ENCODE data around the gene SLC19A1. TPM values are rescaled to one million over a fixed set of nuclear protein-coding genes. Genes with fewer than 3 reads are reported as not detected.

The SLC19A1 gene
- total RNA-seq, 3 donors from 2014 or later = 5.6 to 6.7 (median 6.6) TPM

DNA sequence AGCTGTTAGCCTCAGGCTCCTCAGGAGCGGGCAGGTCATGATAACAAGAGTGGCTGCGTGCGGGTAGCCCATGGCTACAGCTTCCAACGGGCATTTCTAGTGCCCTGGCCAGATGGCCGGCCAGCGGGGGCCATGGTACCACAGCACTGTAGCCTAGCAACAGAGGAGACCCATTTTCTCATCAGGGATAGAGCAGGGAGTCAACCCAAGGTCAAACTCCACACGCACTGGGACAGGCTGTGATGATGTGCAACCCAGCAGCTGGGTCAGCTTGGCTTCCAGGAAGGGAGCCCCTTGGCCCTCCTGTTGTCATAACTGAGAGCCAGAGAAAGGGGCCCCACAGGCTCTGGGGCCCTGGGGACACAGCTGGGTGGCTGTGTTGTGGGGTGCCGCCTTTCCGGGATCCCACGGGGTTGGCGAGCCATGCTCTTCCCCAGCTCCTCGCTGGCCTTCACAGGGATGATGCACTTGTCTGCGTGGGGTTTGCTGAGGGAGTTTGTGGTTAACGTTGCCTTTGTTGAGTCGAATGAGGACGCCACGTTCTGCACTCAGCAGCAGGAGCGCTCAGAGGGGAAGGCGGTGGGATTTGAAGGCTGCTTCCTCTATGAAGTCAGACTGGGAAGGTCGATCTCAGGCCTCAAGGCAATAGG, 91.0 kb downstream of the SLC19A1 start:
- no peaks in the 10 kb centered on the region for H3K36me3 ChIP-seq
- TF ChIP-seq POLR2A (IDR thresholded peaks at IDR 0.05) = no peak
- TF ChIP-seq POLR2AphosphoS5 (IDR thresholded peaks at IDR 0.05) = no peak
- TF ChIP-seq, protein P1, sequence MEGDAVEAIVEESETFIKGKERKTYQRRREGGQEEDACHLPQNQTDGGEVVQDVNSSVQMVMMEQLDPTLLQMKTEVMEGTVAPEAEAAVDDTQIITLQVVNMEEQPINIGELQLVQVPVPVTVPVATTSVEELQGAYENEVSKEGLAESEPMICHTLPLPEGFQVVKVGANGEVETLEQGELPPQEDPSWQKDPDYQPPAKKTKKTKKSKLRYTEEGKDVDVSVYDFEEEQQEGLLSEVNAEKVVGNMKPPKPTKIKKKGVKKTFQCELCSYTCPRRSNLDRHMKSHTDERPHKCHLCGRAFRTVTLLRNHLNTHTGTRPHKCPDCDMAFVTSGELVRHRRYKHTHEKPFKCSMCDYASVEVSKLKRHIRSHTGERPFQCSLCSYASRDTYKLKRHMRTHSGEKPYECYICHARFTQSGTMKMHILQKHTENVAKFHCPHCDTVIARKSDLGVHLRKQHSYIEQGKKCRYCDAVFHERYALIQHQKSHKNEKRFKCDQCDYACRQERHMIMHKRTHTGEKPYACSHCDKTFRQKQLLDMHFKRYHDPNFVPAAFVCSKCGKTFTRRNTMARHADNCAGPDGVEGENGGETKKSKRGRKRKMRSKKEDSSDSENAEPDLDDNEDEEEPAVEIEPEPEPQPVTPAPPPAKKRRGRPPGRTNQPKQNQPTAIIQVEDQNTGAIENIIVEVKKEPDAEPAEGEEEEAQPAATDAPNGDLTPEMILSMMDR (IDR thresholded peaks at IDR 0.05) = no peak
- no peak overlapping the region for H3K4me3 ChIP-seq
- no peak for DNase-seq (ENCODE audit: low spot score in 2 of 2)
- H3K4me1 ChIP-seq = peaks cover 6 to 11% of the 10 kb centered on the region in 2 donors
- no peaks in the 10 kb centered on the region for H3K27me3 ChIP-seq
- H3K27ac ChIP-seq = peak overlapping the region in 1 of 2 donors; percentile 43
- intact Hi-C loops (cut with DNase I; ENCODE audit: low total_unique reads) = no loop called here
- H3K9me3 ChIP-seq = peaks cover 0 to 3% of the 10 kb centered on the region in 2 donors

DNA sequence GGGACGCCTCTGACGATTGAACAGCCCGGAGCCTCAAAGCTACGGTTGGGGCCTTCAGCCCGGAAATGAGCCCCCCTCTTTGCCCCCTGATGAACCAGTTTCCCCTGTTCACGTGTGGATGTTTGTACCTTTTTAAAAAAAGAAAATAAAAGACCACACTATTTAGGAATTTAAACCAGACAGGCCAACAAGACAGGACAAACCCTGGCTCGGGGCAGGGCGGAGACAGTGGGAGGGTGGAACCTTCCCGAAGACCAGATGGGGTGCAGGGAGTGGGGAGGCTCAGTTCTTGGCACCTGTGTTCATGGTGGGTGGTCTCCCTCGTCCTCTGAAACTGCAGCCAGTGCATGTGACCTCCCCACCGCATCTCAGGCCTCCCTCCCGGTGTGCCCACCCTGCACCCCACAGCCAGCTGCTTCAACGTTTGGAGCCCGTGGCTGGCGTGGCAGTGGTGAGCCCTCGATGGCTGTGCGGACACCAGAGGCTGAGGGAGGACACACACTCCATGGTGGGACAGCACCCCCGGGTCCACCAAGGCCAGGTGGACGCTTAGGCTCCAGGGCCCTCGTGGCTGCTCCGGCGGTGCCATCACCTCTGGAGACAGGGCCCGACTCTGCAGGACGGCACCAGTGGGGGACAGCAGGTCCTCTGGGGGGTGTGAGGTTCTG, 91.7 kb downstream of the SLC19A1 start:
- Histone ChIP-seq H3K27me3 (no peaks in the 10 kb centered on the region), H3K36me3 (no peaks in the 10 kb centered on the region), H3K4me1 (peaks cover 6 to 11% of the 10 kb centered on the region in 2 donors), H3K9me3 (peaks cover 0 to 3% of the 10 kb centered on the region in 2 donors), H3K4me3 (no peak overlapping the region), H3K27ac (peak overlapping the region; percentile 43 to 49)
- no peak for TF ChIP-seq POLR2AphosphoS5 (IDR thresholded peaks at IDR 0.05)
- TF ChIP-seq, protein P1 (IDR thresholded peaks at IDR 0.05) = no peak
- TF ChIP-seq POLR2A (IDR thresholded peaks at IDR 0.05) = no peak
- no peak for DNase-seq (ENCODE audit: low spot score in 2 of 2)
- intact Hi-C loops (cut with DNase I; ENCODE audit: low total_unique reads) = no loop called here

DNA sequence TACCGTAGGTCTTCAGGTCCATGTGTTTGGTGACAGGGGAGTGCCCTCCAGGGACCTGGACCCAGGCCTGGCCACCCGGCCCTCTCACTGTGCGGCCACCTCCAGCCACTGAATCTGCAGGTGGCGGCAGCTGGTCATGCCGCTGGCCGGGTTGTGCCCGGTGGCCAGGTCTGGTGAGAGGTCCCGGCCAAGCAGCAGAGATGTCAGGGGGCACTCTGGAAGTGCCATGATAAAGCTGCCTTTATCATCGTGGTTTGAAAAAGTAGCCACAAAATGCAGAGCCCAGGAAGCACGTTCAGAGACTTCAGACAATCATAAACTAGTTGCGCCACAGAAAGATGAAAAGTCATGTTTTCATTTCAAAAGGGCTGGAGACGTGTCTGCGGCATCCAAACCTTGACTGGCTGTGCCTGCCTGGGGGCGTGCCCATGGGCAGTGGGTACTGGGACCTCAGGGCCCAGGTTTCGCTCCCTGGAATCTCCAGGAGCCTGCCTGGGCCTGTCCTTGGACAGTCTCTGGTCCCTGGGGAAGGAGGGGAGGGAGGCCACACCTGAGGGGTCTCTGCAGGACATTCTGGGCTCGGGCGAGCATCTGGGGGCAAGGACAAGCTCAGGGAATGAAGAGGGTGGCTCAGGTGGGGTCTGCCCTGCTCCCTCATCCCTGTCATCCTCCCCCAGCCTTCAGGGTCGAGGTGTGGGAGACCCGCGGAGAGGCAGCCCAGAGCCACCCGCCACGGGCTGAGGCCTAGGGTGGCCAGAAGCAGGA, 92.4 kb downstream of the SLC19A1 start:
- H3K27ac ChIP-seq = peak overlapping the region; percentile 43 to 49
- no peak overlapping the region for H3K4me3 ChIP-seq
- H3K36me3 ChIP-seq = no peaks in the 10 kb centered on the region
- peaks cover 0 to 3% of the 10 kb centered on the region in 2 donors for H3K9me3 ChIP-seq
- no peak for TF ChIP-seq POLR2A (IDR thresholded peaks at IDR 0.05)
- TF ChIP-seq POLR2AphosphoS5 (IDR thresholded peaks at IDR 0.05) = no peak
- TF ChIP-seq, protein P1 (IDR thresholded peaks at IDR 0.05) = no peak
- DNase-seq (ENCODE audit: low spot score in 2 of 2) = no peak
- H3K4me1 ChIP-seq = peaks cover 6 to 9% of the 10 kb centered on the region in 2 donors
- H3K27me3 ChIP-seq = no peaks in the 10 kb centered on the region
- intact Hi-C loops (cut with DNase I; ENCODE audit: low total_unique reads) = no loop called here

DNA sequence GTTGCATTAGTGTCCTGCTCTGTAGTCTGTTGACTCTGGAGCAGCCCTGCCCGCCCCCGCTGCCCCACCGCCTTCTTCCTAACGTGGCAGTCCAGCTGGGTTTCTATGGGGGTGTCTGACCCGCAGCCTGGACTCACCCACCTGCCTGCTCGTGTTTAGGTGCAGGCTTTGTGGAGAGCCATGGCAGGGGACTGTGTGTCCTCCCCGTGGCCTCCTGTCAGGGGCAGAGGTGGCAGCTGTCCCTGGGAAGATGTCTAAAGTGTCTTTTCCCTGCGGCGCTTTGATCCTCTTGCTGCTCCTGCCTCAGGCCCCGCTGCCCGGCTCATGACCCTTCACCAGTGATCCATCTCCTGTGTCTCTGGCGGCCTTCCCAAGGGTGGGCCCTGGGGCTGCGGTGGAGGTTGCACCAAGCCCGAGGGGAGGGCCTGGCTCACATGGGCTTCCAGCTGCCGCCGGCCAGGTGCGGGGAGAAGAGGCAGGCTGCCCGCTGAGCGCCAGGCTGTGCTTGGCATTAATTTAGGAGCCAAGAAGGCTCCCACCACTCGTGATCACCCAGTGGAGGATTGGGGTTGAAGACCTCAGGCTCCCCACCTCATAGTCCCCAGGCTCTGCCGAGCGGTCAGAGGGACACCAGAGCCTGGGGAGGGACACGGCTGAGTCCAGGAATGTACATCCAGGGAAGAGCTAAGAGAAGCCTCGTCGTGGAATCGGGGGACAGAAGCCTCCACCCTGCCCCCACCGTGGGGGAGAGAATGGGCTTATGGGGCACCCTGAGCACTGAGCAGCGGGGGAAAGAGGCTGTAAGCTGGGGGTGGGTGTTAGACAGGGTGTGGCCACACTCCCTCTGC, 93.2 kb downstream of the SLC19A1 start:
- TF ChIP-seq, protein P1 (IDR thresholded peaks at IDR 0.05) = no peak
- TF ChIP-seq POLR2A (IDR thresholded peaks at IDR 0.05) = no peak
- TF ChIP-seq POLR2AphosphoS5 (IDR thresholded peaks at IDR 0.05) = no peak
- intact Hi-C loops (cut with DNase I; ENCODE audit: low total_unique reads) = no loop called here

More for the DNA sequence above, 93.2 kb downstream of the SLC19A1 start:
- Histone ChIP-seq H3K4me1 (peaks cover 0 to under 1% of the 10 kb centered on the region in 2 donors), H3K27me3 (no peaks in the 10 kb centered on the region), H3K4me3 (no peak overlapping the region), H3K36me3 (no peaks in the 10 kb centered on the region), H3K27ac (peak overlapping the region in 1 of 2 donors; percentile 49), H3K9me3 (peaks cover 0 to 3% of the 10 kb centered on the region in 2 donors)
- DNase-seq (ENCODE audit: low spot score in 2 of 2) = no peak
